PC-3 (cell line): Measurements from ENCODE around the gene RAB3IP. TPM values are rescaled to one million over a fixed set of nuclear protein-coding genes. Genes with fewer than 3 reads are reported as not detected.

Experiments used
- ATAC-seq: fragments of 200-7000 bp; cut with Tn5 transposase; 2 replicates; pipeline ENCODE4 v1.9.1; 2020; ENCODE audit warnings: mild to moderate bottlenecking, moderate library complexity
- BruUV-seq: library from RNA; stranded (reverse); fragments of 400-500 nt; replicated peaks from 2 replicates; lab custom pipeline; 2021; lab: Mats Ljungman, UMichigan
- CTCF ChIA-PET: fragments of 300-600 bp; sonication (Branson Sonifier 250); formaldehyde crosslinking; loops from one replicate; lab custom pipeline; 2022; ENCODE audit warnings: antibody characterized with exemption; lab: Charles Lee
- POLR2A ChIA-PET: fragments of 300-600 bp; sonication (Branson Sonifier 250); formaldehyde crosslinking; loops from one replicate; lab custom pipeline; 2022; ENCODE audit warnings: antibody characterized with exemption; ENCODE audit not compliant: unreplicated experiment; lab: Charles Lee
- DNase-seq: peaks from one replicate; pipeline ENCODE4 v3.0.0-alpha.2; 2015
- H2AFZ ChIP-seq: fragments of 300-600 bp; sonication (generic); 2 replicates; pipeline ENCODE4 v1.6.0; 2016; ENCODE audit warnings: antibody characterized with exemption, low read length
- H3F3A ChIP-seq: fragments of 300-600 bp; sonication (generic); one replicate; pipeline ENCODE4 v1.6.0; 2017; ENCODE audit warnings: antibody characterized with exemption, low read length, control low read depth, mild to moderate bottlenecking; ENCODE audit not compliant: unreplicated experiment
- H3K27ac ChIP-seq: fragments of 300-600 bp; sonication (generic); 2 replicates; pipeline ENCODE4 v1.5.1; 2016; ENCODE audit warnings: mild to moderate bottlenecking, low read length
- H3K27me3 ChIP-seq: fragments of 300-600 bp; sonication (generic); 2 replicates; pipeline ENCODE4 v1.6.1; 2016; ENCODE audit warnings: low read length, mixed read lengths
- H3K36me3 ChIP-seq: fragments of 300-600 bp; sonication (generic); 2 replicates; pipeline ENCODE4 v1.6.1; 2016; ENCODE audit warnings: low read depth, mixed run types, low read length, mixed read lengths
- H3K4me1 ChIP-seq: fragments of 300-600 bp; sonication (generic); 2 replicates; pipeline ENCODE4 v1.5.1; 2016; ENCODE audit warnings: low read length; ENCODE audit not compliant: insufficient read depth
- H3K4me2 ChIP-seq: fragments of 300-600 bp; sonication (generic); 2 replicates; pipeline ENCODE4 v1.6.0; 2016; ENCODE audit warnings: low read length
- H3K4me3 ChIP-seq: fragments of 300-600 bp; sonication (generic); 2 replicates; pipeline ENCODE4 v1.5.1; 2016; ENCODE audit warnings: mild to moderate bottlenecking, low read length, mixed read lengths
- H3K79me2 ChIP-seq: fragments of 300-600 bp; sonication (generic); 2 replicates; pipeline ENCODE4 v1.6.1; 2017; ENCODE audit warnings: low read length, mixed read lengths
- H3K9ac ChIP-seq: fragments of 300-600 bp; sonication (generic); 2 replicates; pipeline ENCODE4 v1.6.0; 2016; ENCODE audit warnings: mild to moderate bottlenecking, low read length
- H3K9me2 ChIP-seq: fragments of 300-600 bp; sonication (generic); replicated peaks from 2 replicates; pipeline ENCODE4 v1.6.1; 2016; ENCODE audit warnings: mixed run types, low read length, mixed read lengths
- H3K9me3 ChIP-seq: fragments of 300-600 bp; sonication (generic); 2 replicates; pipeline ENCODE4 v1.6.1; 2016; ENCODE audit warnings: low read length, mixed read lengths
- H4K20me1 ChIP-seq: fragments of 300-600 bp; sonication (generic); 2 replicates; pipeline ENCODE4 v1.6.1; 2016; ENCODE audit warnings: low read length, mixed read lengths
- EZH2 ChIP-seq: fragments of 300-600 bp; sonication (generic); IDR thresholded peaks from one replicate; pipeline ENCODE4 v1.6.1; 2017; ENCODE audit warnings: antibody characterized with exemption, mild to moderate bottlenecking, low read length; ENCODE audit not compliant: unreplicated experiment
- EZH2phosphoT487 ChIP-seq: fragments of 300-600 bp; sonication (generic); IDR thresholded peaks from 2 replicates; pipeline ENCODE4 v1.6.1; 2018; ENCODE audit warnings: mild to moderate bottlenecking, antibody characterized with exemption, low read length, borderline replicate concordance
- intact Hi-C: fragments of 100-400 bp; cut with micrococcal nuclease; formaldehyde crosslinking; loops from 2 replicates; pipeline ENCODE4 v1.9.0; 2023
- total RNA-seq: library from RNA; depleted of rRNA; stranded (reverse); fragments of >200 nt; gene quantifications from 2 replicates; pipeline ENCODE4 v1.2.3, GENCODE V29; 2014
- TF ChIP-seq, protein P1 (sequence below): fragments of 300-600 bp; sonication (generic); conservative IDR thresholded peaks from 2 replicates; pipeline ENCODE4 v1.5.1; 2017; ENCODE audit warnings: antibody characterized with exemption, low read depth, mild to moderate bottlenecking, low read length

RAB3IP gene
- total RNA-seq, 1 experiment from 2014 or later, result 28.6 TPM

GRCh38 chr12:69703146-69703642 is 35.5 kb upstream of the RAB3IP start:
- CTCF ChIA-PET, result no interaction called here
- TF ChIP-seq, protein P1, sequence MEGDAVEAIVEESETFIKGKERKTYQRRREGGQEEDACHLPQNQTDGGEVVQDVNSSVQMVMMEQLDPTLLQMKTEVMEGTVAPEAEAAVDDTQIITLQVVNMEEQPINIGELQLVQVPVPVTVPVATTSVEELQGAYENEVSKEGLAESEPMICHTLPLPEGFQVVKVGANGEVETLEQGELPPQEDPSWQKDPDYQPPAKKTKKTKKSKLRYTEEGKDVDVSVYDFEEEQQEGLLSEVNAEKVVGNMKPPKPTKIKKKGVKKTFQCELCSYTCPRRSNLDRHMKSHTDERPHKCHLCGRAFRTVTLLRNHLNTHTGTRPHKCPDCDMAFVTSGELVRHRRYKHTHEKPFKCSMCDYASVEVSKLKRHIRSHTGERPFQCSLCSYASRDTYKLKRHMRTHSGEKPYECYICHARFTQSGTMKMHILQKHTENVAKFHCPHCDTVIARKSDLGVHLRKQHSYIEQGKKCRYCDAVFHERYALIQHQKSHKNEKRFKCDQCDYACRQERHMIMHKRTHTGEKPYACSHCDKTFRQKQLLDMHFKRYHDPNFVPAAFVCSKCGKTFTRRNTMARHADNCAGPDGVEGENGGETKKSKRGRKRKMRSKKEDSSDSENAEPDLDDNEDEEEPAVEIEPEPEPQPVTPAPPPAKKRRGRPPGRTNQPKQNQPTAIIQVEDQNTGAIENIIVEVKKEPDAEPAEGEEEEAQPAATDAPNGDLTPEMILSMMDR, result no peak
- TF ChIP-seq EZH2, result no peak
- TF ChIP-seq EZH2phosphoT487, result no peak
- Histone ChIP-seq H3K4me3 (no peak overlapping the region), H4K20me1 (no peaks in the 10 kb centered on the region), H3K9me3 (no peaks in the 10 kb centered on the region), H2AFZ (no peak overlapping the region), H3K9me2 (no peaks in the 10 kb centered on the region), H3K27ac (no peak overlapping the region), H3F3A (no peaks in the 10 kb centered on the region), H3K9ac (no peak overlapping the region), H3K27me3 (no peaks in the 10 kb centered on the region), H3K79me2 (no peaks in the 10 kb centered on the region), H3K4me2 (no peak overlapping the region), H3K4me1 (peaks cover 9% of the 10 kb centered on the region), H3K36me3 (no peaks in the 10 kb centered on the region)
- ATAC-seq (no peak), DNase-seq (no peak)
- intact Hi-C loops, result no loop called here
- BruUV-seq, result no TSS peak
- POLR2A ChIA-PET, result no interaction called here

- H3F3A ChIP-seq, result no peaks in the 10 kb centered on the region
- DNase-seq, result no peak
- H3K9me2 ChIP-seq, result no peaks in the 10 kb centered on the region
- no peaks in the 10 kb centered on the region for H3K9me3 ChIP-seq
- ChIA-PET CTCF (no interaction called here), POLR2A (no interaction called here)
- no peak overlapping the region for H3K4me2 ChIP-seq
- no peak overlapping the region for H3K27ac ChIP-seq
- ATAC-seq, result no peak
- H3K79me2 ChIP-seq, result no peaks in the 10 kb centered on the region
- no peak overlapping the region for H2AFZ ChIP-seq
- no peaks in the 10 kb centered on the region for H3K36me3 ChIP-seq
- TF ChIP-seq, protein P1, result no peak
- TF ChIP-seq EZH2 (no peak), EZH2phosphoT487 (no peak)
- no peaks in the 10 kb centered on the region for H4K20me1 ChIP-seq
- no peak overlapping the region for H3K9ac ChIP-seq
- no peak overlapping the region for H3K4me3 ChIP-seq
- no peaks in the 10 kb centered on the region for H3K4me1 ChIP-seq
- no TSS peak for BruUV-seq
- intact Hi-C loops, result no loop called here
- H3K27me3 ChIP-seq, result no peaks in the 10 kb centered on the region
Observed at GRCh38 chr12:69704357-69704756, 34.3 kb upstream of the RAB3IP start.

DNA sequence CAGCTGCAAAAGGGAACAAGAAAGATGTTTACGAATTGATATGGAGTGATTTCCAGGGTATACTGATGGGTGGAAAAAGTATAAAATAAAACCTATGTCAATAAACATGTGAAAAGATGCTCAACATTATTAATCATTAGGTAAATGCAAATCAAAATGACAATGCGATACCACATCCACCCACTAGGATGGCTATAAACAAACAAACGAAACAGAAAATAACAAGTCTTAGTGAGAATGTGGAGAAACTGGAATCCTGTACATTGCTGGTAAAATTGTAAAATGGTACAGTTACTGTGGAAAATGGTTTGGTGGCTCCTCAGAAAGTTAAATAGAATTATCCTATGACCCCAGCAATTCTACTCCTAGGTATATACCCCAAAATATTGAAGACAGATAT is 30.0 kb upstream of the RAB3IP start:
- no peak overlapping the region for H3K4me2 ChIP-seq
- no peaks in the 10 kb centered on the region for H3K27me3 ChIP-seq
- H2AFZ ChIP-seq, result no peak overlapping the region
- H3K79me2 ChIP-seq, result no peaks in the 10 kb centered on the region
- ChIA-PET CTCF (no interaction called here), POLR2A (no interaction called here)
- BruUV-seq, result no TSS peak
- no peak overlapping the region for H3K9ac ChIP-seq
- no peak overlapping the region for H3K27ac ChIP-seq
- no peaks in the 10 kb centered on the region for H4K20me1 ChIP-seq
- H3F3A ChIP-seq, result no peaks in the 10 kb centered on the region
- H3K9me2 ChIP-seq, result no peaks in the 10 kb centered on the region
- intact Hi-C loops, result no loop called here
- TF ChIP-seq EZH2 (no peak), EZH2phosphoT487 (no peak)
- TF ChIP-seq, protein P1, result peak; percentile 41
- no peak overlapping the region for H3K4me3 ChIP-seq
- no peaks in the 10 kb centered on the region for H3K9me3 ChIP-seq
- DNase-seq (peak; percentile 19), ATAC-seq (no peak)
- no peaks in the 10 kb centered on the region for H3K36me3 ChIP-seq
- H3K4me1 ChIP-seq, result no peaks in the 10 kb centered on the region
